H1 (cell line): ENCODE data around the gene OOSP2. TPM values are rescaled to one million over a fixed set of nuclear protein-coding genes. Genes with fewer than 3 reads are reported as not detected.
A peak's percentile ranks its signal among the peaks of the same experiment; 100 is the strongest.

Source experiments
- CTCF ChIA-PET: fragments of 300-600 bp; sonication (Branson Sonifier 250); formaldehyde crosslinking; loops from one replicate; lab custom pipeline; 2021; ENCODE audit not compliant: partially characterized antibody; lab: Charles Lee
- POLR2A ChIA-PET: fragments of 300-600 bp; sonication (Branson Sonifier 250); formaldehyde crosslinking; loops from one replicate; lab custom pipeline; 2021; ENCODE audit warnings: inconsistent platforms; ENCODE audit not compliant: partially characterized antibody; lab: Charles Lee
- DNase-seq, 2 experiments: peaks; one replicate each; pipeline versions ENCODE4 v3.0.0 to v3.0.0-alpha.2; 2010 to 2022; ENCODE audit warnings: low spot score in 2 of 2, low read depth in 1 of 2, mixed read lengths in 1 of 2
- FAIRE-seq: peaks from 2 replicates; lab custom pipeline; 2011; peaks lifted over from hg19 to GRCh38; lab: Jason Lieb, UNC
- H2AFZ ChIP-seq: 2 replicates; pipeline ENCODE4 v1.8.1; 2012; ENCODE audit warnings: low read length, inconsistent platforms
- H2AK5ac ChIP-seq: 2 replicates; pipeline ENCODE4 v1.6.1; 2013; ENCODE audit warnings: low read depth, low read length
- H2BK120ac ChIP-seq: replicated peaks from 2 replicates; pipeline ENCODE3; 2013; ENCODE audit warnings: low read depth, low read length, inconsistent platforms
- H2BK12ac ChIP-seq: 2 replicates; pipeline ENCODE4 v1.6.1; 2013; ENCODE audit warnings: low read depth, low read length
- H2BK15ac ChIP-seq: 2 replicates; pipeline ENCODE4 v1.6.1; 2013; ENCODE audit warnings: low read length
- H2BK20ac ChIP-seq: 2 replicates; pipeline ENCODE4 v1.6.1; 2013; ENCODE audit warnings: low read length
- H2BK5ac ChIP-seq: 2 replicates; pipeline ENCODE4 v1.6.1; 2013; ENCODE audit warnings: low read depth, low read length
- H3K14ac ChIP-seq: 2 replicates; pipeline ENCODE4 v1.6.1; 2013; ENCODE audit warnings: inconsistent platforms; ENCODE audit not compliant: insufficient read length
- H3K18ac ChIP-seq: 2 replicates; pipeline ENCODE4 v1.6.1; 2013; ENCODE audit warnings: low read length; ENCODE audit errors: extremely low read depth
- H3K23ac ChIP-seq: 2 replicates; pipeline ENCODE4 v1.6.1; 2013; ENCODE audit warnings: inconsistent platforms; ENCODE audit not compliant: insufficient read length
- H3K23me2 ChIP-seq: 2 replicates; pipeline ENCODE4 v1.6.1; 2013; ENCODE audit warnings: low read depth, low read length
- H3K27ac ChIP-seq: 2 replicates; pipeline ENCODE4 v1.6.1; 2011; ENCODE audit warnings: low read depth, low read length, inconsistent platforms
- H3K27me3 ChIP-seq, 4 experiments: replicated peaks in 1 of 4; 1 replicate in 1 of 4; 2 replicates in 3 of 4; pipeline versions ENCODE4 v1.6.1 to v1.8.1; 2011 to 2013; ENCODE audit warnings: low read length in 3 of 4, mild to moderate bottlenecking in 3 of 4, inconsistent platforms in 2 of 4, mixed read lengths in 2 of 4, moderate library complexity in 1 of 4; ENCODE audit not compliant: control insufficient read depth in 3 of 4, insufficient read depth in 3 of 4; ENCODE audit errors: extremely low read depth in 1 of 4
- H3K36me3 ChIP-seq, 4 experiments: 2 replicates each; pipeline versions ENCODE4 v1.6.1 to v1.8.1; 2011 to 2013; ENCODE audit warnings: mild to moderate bottlenecking in 4 of 4, low read length in 3 of 4, moderate library complexity in 2 of 4, control low read depth in 1 of 4, inconsistent platforms in 1 of 4; ENCODE audit not compliant: insufficient read depth in 4 of 4, control insufficient read depth in 2 of 4
- H3K4ac ChIP-seq: replicated peaks from 2 replicates; pipeline ENCODE3; 2013; ENCODE audit warnings: low read length, low read depth, mixed read lengths, inconsistent platforms; ENCODE audit not compliant: insufficient read length
- H3K4me1 ChIP-seq, 4 experiments: replicated peaks in 1 of 4; 1 replicate in 1 of 4; 2 replicates in 3 of 4; pipeline versions ENCODE4 v1.6.1 to v1.8.1; 2011 to 2013; ENCODE audit warnings: low read length in 3 of 4, inconsistent platforms in 2 of 4, mixed read lengths in 1 of 4; ENCODE audit not compliant: insufficient read depth in 4 of 4, control insufficient read depth in 3 of 4
- H3K4me2 ChIP-seq, 2 experiments: 2 replicates each; pipeline versions ENCODE4 v1.6.1 to v1.8.1; 2011 to 2013; ENCODE audit warnings: low read depth in 2 of 2, low read length in 2 of 2, control low read depth in 1 of 2, inconsistent platforms in 1 of 2, mild to moderate bottlenecking in 1 of 2; ENCODE audit not compliant: insufficient read depth in 1 of 2
- H3K4me3 ChIP-seq, 4 experiments: fragments of 200-600, 300-600 bp in 1 of 4; sonication (generic), shearing (Covaris generic), sonication (Bioruptor Twin) in 1 of 4; 2 replicates each; pipeline versions ENCODE4 v1.5.1 to v1.8.1; 2011 to 2016; ENCODE audit warnings: low read length in 4 of 4, low read depth in 3 of 4, control low read depth in 2 of 4, inconsistent platforms in 2 of 4, mild to moderate bottlenecking in 2 of 4, mixed read lengths in 1 of 4, moderate library complexity in 1 of 4; ENCODE audit not compliant: insufficient read depth in 2 of 4; ENCODE audit errors: extremely low read depth in 1 of 4
- H3K56ac ChIP-seq: replicated peaks from 2 replicates; pipeline ENCODE3; 2013; ENCODE audit warnings: low read depth, mild to moderate bottlenecking, mixed read lengths, low read length, inconsistent platforms; ENCODE audit not compliant: insufficient read length
- H3K79me1 ChIP-seq: 2 replicates; pipeline ENCODE4 v1.6.1; 2013; ENCODE audit warnings: low read depth, low read length, control low read depth
- H3K79me2 ChIP-seq, 2 experiments: 2 replicates each; pipeline versions ENCODE4 v1.6.1 to v1.8.1; 2012 to 2013; ENCODE audit warnings: low read length in 2 of 2, mild to moderate bottlenecking in 2 of 2, inconsistent platforms in 1 of 2; ENCODE audit not compliant: insufficient read depth in 2 of 2, control insufficient read depth in 1 of 2
- H3K9ac ChIP-seq, 4 experiments: replicated peaks in 1 of 4; 1 replicate in 1 of 4; 2 replicates in 3 of 4; pipeline versions ENCODE4 v1.6.1 to v1.8.1; 2011 to 2013; ENCODE audit warnings: low read depth in 3 of 4, low read length in 3 of 4, control low read depth in 2 of 4, mild to moderate bottlenecking in 2 of 4, moderate library complexity in 2 of 4, inconsistent platforms in 1 of 4; ENCODE audit errors: extremely low read depth in 1 of 4
- H3K9me3 ChIP-seq, 2 experiments: 2 replicates each; pipeline versions ENCODE4 v1.6.1 to v1.8.1; 2012 to 2013; ENCODE audit warnings: mild to moderate bottlenecking in 2 of 2, moderate library complexity in 2 of 2, control low read depth in 1 of 2, inconsistent platforms in 1 of 2, low read depth in 1 of 2, low read length in 1 of 2, mixed read lengths in 1 of 2; ENCODE audit not compliant: insufficient read depth in 2 of 2
- H4K20me1 ChIP-seq, 2 experiments: replicated peaks in 1 of 2; 2 replicates each; pipeline versions ENCODE3 to v1.8.1; 2011 to 2013; ENCODE audit warnings: inconsistent platforms in 2 of 2, low read length in 2 of 2, mild to moderate bottlenecking in 1 of 2; ENCODE audit not compliant: insufficient read depth in 2 of 2, control insufficient read depth in 1 of 2
- H4K5ac ChIP-seq: 2 replicates; pipeline ENCODE4 v1.6.1; 2013; ENCODE audit warnings: low read length, low read depth, mixed read lengths, inconsistent platforms; ENCODE audit not compliant: insufficient read length
- H4K8ac ChIP-seq: 2 replicates; pipeline ENCODE4 v1.8.0; 2013; ENCODE audit warnings: mild to moderate bottlenecking, moderate library complexity, low read length, inconsistent platforms; ENCODE audit not compliant: insufficient read depth; ENCODE audit errors: extremely low read depth
- H4K91ac ChIP-seq: replicated peaks from 2 replicates; pipeline ENCODE3; 2013; ENCODE audit warnings: low read length, mixed read lengths, inconsistent platforms; ENCODE audit not compliant: insufficient read length
- ATF3 ChIP-seq: IDR thresholded peaks from 2 replicates; pipeline ENCODE4 v1.6.1; 2011; ENCODE audit warnings: low read depth, mild to moderate bottlenecking, low read length; ENCODE audit not compliant: insufficient read depth
- HDAC2 ChIP-seq, 2 experiments: fragments of 300-600 bp in 1 of 2; sonication (generic) in 1 of 2; IDR thresholded peaks; 2 replicates each; pipeline ENCODE4 v1.6.1; 2011 to 2012; ENCODE audit warnings: low read depth in 2 of 2, low read length in 2 of 2, mild to moderate bottlenecking in 2 of 2, moderate library complexity in 2 of 2, borderline replicate concordance in 1 of 2, inconsistent platforms in 1 of 2
- KDM1A ChIP-seq: fragments of 200-600, 300-600 bp; sonication (generic); IDR thresholded peaks from 2 replicates; pipeline ENCODE4 v1.7.1; 2016; ENCODE audit warnings: mild to moderate bottlenecking, low read length, borderline replicate concordance
- SAP30 ChIP-seq: fragments of 300-600 bp; sonication (generic); IDR thresholded peaks from 2 replicates; pipeline ENCODE4 v1.7.1; 2012; ENCODE audit warnings: low read length, moderate library complexity, mild to moderate bottlenecking, inconsistent platforms; ENCODE audit not compliant: insufficient read depth, insufficient replicate concordance
- SIN3A ChIP-seq, 2 experiments: IDR thresholded peaks in 1 of 2; conservative IDR thresholded peaks in 1 of 2; 2 replicates each; pipeline ENCODE4 v1.6.1; 2011 to 2012; ENCODE audit warnings: low read length in 2 of 2, improper control_type of control experiment in 1 of 2, low read depth in 1 of 2, mild to moderate bottlenecking in 1 of 2
- TBP ChIP-seq: IDR thresholded peaks from 2 replicates; pipeline ENCODE4 v1.6.1; 2011; ENCODE audit warnings: low read depth, low read length, improper control_type of control experiment
- WGBS, 2 experiments: shearing (Covaris generic) in 1 of 2; methylation state at CpG; one replicate each; pipeline versions ENCODE4 v1.1.6 to v1.1.7; 2013 to 2015; ENCODE audit warnings: low lambda C conversion rate in 2 of 2, mixed read lengths in 2 of 2, inconsistent platforms in 1 of 2, low coverage in 1 of 2, missing lambda C conversion rate in 1 of 2; ENCODE audit not compliant: insufficient replicate concordance in 2 of 2, insufficient coverage in 1 of 2, insufficient read length in 1 of 2; ENCODE audit errors: extremely low coverage in 1 of 2, missing lambda C conversion rate in 1 of 2; 5-methylcytosine and 5-hydroxymethylcytosine counted together
- polyA plus RNA-seq, 7 experiments: library from polyadenylated mRNA; depleted of rRNA in 3 of 7; stranded (reverse) in 5 of 7; unstranded in 2 of 7; fragments of >200 nt in 5 of 7; fragments of 200-250 nt in 2 of 7; gene quantifications; 1 replicate in 5 of 7; 2 replicates in 1 of 7; 4 replicates in 1 of 7; pipeline versions ENCODE4 v1.2.1 to v1.2.3, GENCODE V29; 2011 to 2013; ENCODE audit warnings: missing spikeins in 2 of 7, mixed read lengths in 2 of 7
- total RNA-seq: library from RNA; stranded (reverse); fragmentation: NEBNext Ultra II Directional; extraction: Animal tissue kit (Norgen Biotek cat#: 25700); gene quantifications from 2 replicates; pipeline ENCODE4 v1.2.1, GENCODE V29; 2021

Gene OOSP2
- total and polyA plus RNA-seq, 2 of the 8 experiments (the other 6 are each of a cell fraction or from before 2014, with no cell fraction given) = not detected

GRCh38 chr11:60018058-60018457 is 22.2 kb upstream of the OOSP2 start:
- WGBS, 2 experiments = 73% methylated on average over 8 of the region's 8 CpGs; no CpG with 5 or more reads in 1 of the 2 experiments
- Histone ChIP-seq H4K8ac (no peak overlapping the region), H3K36me3 (no peaks in the 10 kb centered on the region), H3K9ac (no peak overlapping the region; a peak in 1 of 7 replicates), H3K9me3 (peaks cover 0 to 8% of the 10 kb centered on the region in 2 experiments; a peak in 1 of 4 replicates), H3K27ac (no peak overlapping the region), H3K27me3 (no peaks in the 10 kb centered on the region), H3K79me2 (no peaks in the 10 kb centered on the region), H3K18ac (no peak overlapping the region), H2AK5ac (no peak overlapping the region), H3K4me3 (no peak overlapping the region), H2BK20ac (no peak overlapping the region), H2AFZ (no peak overlapping the region), H3K4me1 (peaks cover 0 to 5% (median 0%) of the 10 kb centered on the region in 4 experiments; a peak in 2 of 7 replicates), H4K5ac (no peak overlapping the region), H3K23me2 (no peaks in the 10 kb centered on the region), H3K23ac (no peak overlapping the region), H2BK12ac (no peak overlapping the region), H2BK5ac (no peak overlapping the region), H3K4me2 (no peak overlapping the region), H4K20me1 (no peaks in the 10 kb centered on the region), H4K91ac (no peak overlapping the region), H3K14ac (no peak overlapping the region), H3K79me1 (no peaks in the 10 kb centered on the region), H3K56ac (no peak overlapping the region), H3K4ac (no peak overlapping the region), H2BK15ac (no peak overlapping the region), H2BK120ac (no peak overlapping the region)
- DNase-seq = no peak
- peak; percentile 48 for FAIRE-seq
- ChIA-PET POLR2A (no interaction called here), CTCF (no interaction called here)
- TF ChIP-seq HDAC2 (IDR thresholded peaks at IDR 0.05; ENCODE audit: borderline replicate concordance in 1 of 2, low read depth in 2 of 2, low read length in 2 of 2) (no peak), SAP30 (no peak), ATF3 (no peak), SIN3A (conservative IDR thresholded peaks at IDR 0.05 in 1 of 2, IDR thresholded peaks at IDR 0.05 in 1 of 2; ENCODE audit: low read depth in 1 of 2, low read length in 2 of 2) (no peak), KDM1A (no peak), TBP (no peak)
